Heart left ventricle (tissue), 16 donors: ENCODE measurements around the gene FOXR2. TPM values are rescaled to one million over a fixed set of nuclear protein-coding genes. Genes with fewer than 3 reads are reported as not detected.

Experiments
- ATAC-seq, 4 donors: fragments of 200-7000 bp; cut with Tn5 transposase; one replicate each; pipeline ENCODE4 v1.9.1; 2020 to 2022; ENCODE audit warnings: moderate library complexity in 4 of 4, mild to moderate bottlenecking in 3 of 4, moderate number of reproducible peaks in 1 of 4
- DNase-seq, 5 donors: peaks; one replicate each; pipeline ENCODE4 v3.0.0-alpha.2; 2020
- H3K27ac ChIP-seq, 12 donors: fragments of 200-600 bp; sonication (generic) in 4 of 12; one replicate each; pipeline versions ENCODE4 v1.5.0 to v1.8.0; 2016 to 2022; ENCODE audit warnings: mild to moderate bottlenecking in 2 of 12
- H3K27me3 ChIP-seq, 9 donors: fragments of 200-600 bp; sonication (generic) in 2 of 9; one replicate each; pipeline versions ENCODE4 v1.5.1 to v1.8.0; 2016 to 2022; ENCODE audit warnings: mild to moderate bottlenecking in 3 of 9
- H3K36me3 ChIP-seq, 9 donors: fragments of 200-600 bp; sonication (generic) in 2 of 9; one replicate each; pipeline versions ENCODE4 v1.5.0 to v1.8.0; 2018 to 2022; ENCODE audit warnings: mild to moderate bottlenecking in 2 of 9
- H3K4me1 ChIP-seq, 12 donors: fragments of 200-600 bp; sonication (generic) in 4 of 12; one replicate each; pipeline versions ENCODE4 v1.5.0 to v1.8.0; 2016 to 2022; ENCODE audit warnings: mild to moderate bottlenecking in 3 of 12
- H3K4me3 ChIP-seq, 12 donors: fragments of 200-600 bp; sonication (generic) in 4 of 12; one replicate each; pipeline versions ENCODE4 v1.5.0 to v1.8.0; 2017 to 2022; ENCODE audit warnings: mild to moderate bottlenecking in 9 of 12, moderate library complexity in 4 of 12
- H3K9me3 ChIP-seq, 12 donors: fragments of 200-600 bp; sonication (generic) in 4 of 12; one replicate each; pipeline versions ENCODE4 v1.5.0 to v1.8.0; 2016 to 2022; ENCODE audit warnings: mild to moderate bottlenecking in 1 of 12
- POLR2A ChIP-seq, 2 donors: fragments of 450-650 bp; IDR thresholded peaks; one replicate each; pipeline ENCODE4 v1.6.1; 2017; ENCODE audit warnings: antibody characterized with exemption in 2 of 2, mild to moderate bottlenecking in 2 of 2, moderate library complexity in 2 of 2
- WGBS, 4 donors: extraction: QIAGEN DNeasy Blood & Tissue Kit in 2 of 4; methylation state at CpG; one replicate each; pipeline versions ENCODE4 v1.1.5 to v1.1.7; 2013 to 2018; 5-methylcytosine and 5-hydroxymethylcytosine counted together
- intact Hi-C, 10 donors: fragments of 100-400 bp; cut with DNase I; formaldehyde crosslinking; loops; one replicate each; pipeline versions ENCODE4 v1.11.1 to v1.14.2; 2022
- long read RNA-seq, 3 donors: library from polyadenylated mRNA; unstranded; transcript quantifications; one replicate each; pipeline ENCODE4 v2.0.0, GENCODE V29; 2020 to 2021
- polyA plus RNA-seq, 2 donors: library from polyadenylated mRNA; stranded (reverse); fragments of 200-250 nt; gene quantifications; one replicate each; pipeline ENCODE4 v1.2.3, GENCODE V29; 2013
- total RNA-seq, 9 donors: library from RNA; depleted of rRNA in 2 of 9; stranded (reverse); fragments of >200 nt in 2 of 9; fragmentation: NEBNext Ultra II Directional in 3 of 9; extraction: Animal tissue kit (Norgen Biotek cat#: 25700) in 3 of 9; gene quantifications; one replicate each; pipeline versions ENCODE4 v1.1.0 to v1.2.4, GENCODE V29; 2016 to 2023
- TF ChIP-seq, protein P1 (sequence below), 12 donors: fragments of 200-600 bp; sonication (generic) in 4 of 12; IDR thresholded peaks; one replicate each; pipeline versions ENCODE4 v1.5.0 to v1.8.0; 2018 to 2022; ENCODE audit warnings: antibody characterized with exemption in 12 of 12, mild to moderate bottlenecking in 5 of 12
- donor health status: ischemic (EF 13 %, LVEDD 7.1; RV severe dilation, severe dysfunction).
- donor health status: healthy with polysubstance abuse.
- donor health status: DM: no; HTN: yes; CAD: no.
- donor health status: DM: no; HTN: no; CAD: no.
- donor health status: ischemic (EF 25% LVEDD 6.9; RV normal size, moderate dysfunction).
- donor health status: ischemic (EF 25% LVEDD 5.7; RV mildly dilated, moderate dysfunction).
- donor health status: healthy.
- donor health status: DM: yes; HTN: yes; CAD: no.
- donor health status: ischemic (EF 35%, LVEDD 5.7; RV mildly dilated, moderate dysfunction).
- donor health status: nonischemic (EF 11% LVEDD 7.7; RV severe dilation, severe dysfunction).
- donor health status: DM: yes; HTN: yes; CAD: no.
- donor health status: PGD.
- donor health status: ischemic (EF 29% LVEDD 5.4; RV normal size, mild dysfunction).
- donor health status: nonischemic (EF 23%, LVEDD 6.1; RV moderate dilation, normal function).

The FOXR2 gene, protein sequence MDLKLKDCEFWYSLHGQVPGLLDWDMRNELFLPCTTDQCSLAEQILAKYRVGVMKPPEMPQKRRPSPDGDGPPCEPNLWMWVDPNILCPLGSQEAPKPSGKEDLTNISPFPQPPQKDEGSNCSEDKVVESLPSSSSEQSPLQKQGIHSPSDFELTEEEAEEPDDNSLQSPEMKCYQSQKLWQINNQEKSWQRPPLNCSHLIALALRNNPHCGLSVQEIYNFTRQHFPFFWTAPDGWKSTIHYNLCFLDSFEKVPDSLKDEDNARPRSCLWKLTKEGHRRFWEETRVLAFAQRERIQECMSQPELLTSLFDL
- total RNA-seq (not detected), polyA plus RNA-seq (not detected)
- long read RNA-seq, donor 1 = 0 reads
- long read RNA-seq, donor 2 = 0 reads
- long read RNA-seq, donor 3 = 0 reads

DNA sequence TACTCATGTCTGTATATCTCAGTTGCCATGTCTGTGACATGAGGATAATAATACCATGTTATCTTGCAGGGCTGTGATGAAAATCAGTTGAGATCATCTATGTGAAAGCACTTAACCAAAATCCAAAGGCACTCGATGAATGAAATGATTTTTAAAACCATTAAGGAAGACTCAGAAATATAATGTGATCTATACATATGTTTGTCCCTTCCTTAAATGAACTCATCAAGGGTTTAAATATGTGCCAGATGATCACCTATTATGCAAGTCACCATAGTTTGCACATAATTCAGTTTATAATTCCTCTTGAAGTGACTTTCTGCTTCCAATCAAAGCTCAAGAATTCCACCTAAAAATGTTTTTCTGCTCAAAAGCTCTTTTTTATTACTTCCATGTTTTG is at the start of gene FOXR2:
TSS of gene FOXR2 (plus strand) at position 301 of the 400 bp plus-strand sequence. CDS start 312 bp downstream, outside the sequence.
- intact Hi-C loops = no loop called here
- Histone ChIP-seq H3K27me3 (peaks cover 0 to 24% (median 0%) of the 10 kb centered on the region in 9 donors), H3K27ac (no peak within 1 kb of the TSS), H3K9me3 (no peaks in the 10 kb centered on the region), H3K36me3 (no peaks in the 10 kb centered on the region), H3K4me1 (no peaks in the 10 kb centered on the region), H3K4me3 (no peak within 1 kb of the TSS)
- no peak for ATAC-seq
- TF ChIP-seq POLR2A (IDR thresholded peaks at IDR 0.05) = no peak
- TF ChIP-seq, protein P1, sequence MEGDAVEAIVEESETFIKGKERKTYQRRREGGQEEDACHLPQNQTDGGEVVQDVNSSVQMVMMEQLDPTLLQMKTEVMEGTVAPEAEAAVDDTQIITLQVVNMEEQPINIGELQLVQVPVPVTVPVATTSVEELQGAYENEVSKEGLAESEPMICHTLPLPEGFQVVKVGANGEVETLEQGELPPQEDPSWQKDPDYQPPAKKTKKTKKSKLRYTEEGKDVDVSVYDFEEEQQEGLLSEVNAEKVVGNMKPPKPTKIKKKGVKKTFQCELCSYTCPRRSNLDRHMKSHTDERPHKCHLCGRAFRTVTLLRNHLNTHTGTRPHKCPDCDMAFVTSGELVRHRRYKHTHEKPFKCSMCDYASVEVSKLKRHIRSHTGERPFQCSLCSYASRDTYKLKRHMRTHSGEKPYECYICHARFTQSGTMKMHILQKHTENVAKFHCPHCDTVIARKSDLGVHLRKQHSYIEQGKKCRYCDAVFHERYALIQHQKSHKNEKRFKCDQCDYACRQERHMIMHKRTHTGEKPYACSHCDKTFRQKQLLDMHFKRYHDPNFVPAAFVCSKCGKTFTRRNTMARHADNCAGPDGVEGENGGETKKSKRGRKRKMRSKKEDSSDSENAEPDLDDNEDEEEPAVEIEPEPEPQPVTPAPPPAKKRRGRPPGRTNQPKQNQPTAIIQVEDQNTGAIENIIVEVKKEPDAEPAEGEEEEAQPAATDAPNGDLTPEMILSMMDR (IDR thresholded peaks at IDR 0.05) = no peak
- 89 to 98% (median 95%) methylated on average over 1 of the region's 1 CpG for WGBS, 4 donors
- DNase-seq = no peak

DNA sequence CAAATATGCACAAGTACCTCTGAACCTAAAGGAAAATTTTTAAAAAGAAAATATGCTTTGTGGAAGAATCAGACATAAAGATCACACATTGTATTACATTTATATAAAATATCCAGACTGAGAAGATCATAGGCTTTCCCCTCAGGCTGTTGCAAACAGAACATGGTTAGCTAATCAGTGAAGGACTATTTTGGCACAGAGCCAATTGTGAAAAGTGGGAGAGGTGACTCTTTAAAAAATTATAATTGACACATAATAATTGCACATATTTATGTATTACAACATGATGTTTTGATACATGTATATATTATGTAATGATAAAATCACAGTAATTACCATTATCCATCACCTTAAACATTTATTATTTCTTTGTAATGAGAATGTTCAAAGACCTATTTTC is 44.1 kb upstream of the FOXR2 start:
- intact Hi-C loops = no loop called here
- ATAC-seq (no peak), DNase-seq (no peak)
- no peak overlapping the region for H3K27ac ChIP-seq
- no peaks in the 10 kb centered on the region for H3K4me1 ChIP-seq
- no peak overlapping the region for H3K4me3 ChIP-seq
- H3K36me3 ChIP-seq = no peaks in the 10 kb centered on the region
- peaks cover 0 to 29% (median 6%) of the 10 kb centered on the region in 12 donors for H3K9me3 ChIP-seq
- peaks cover 0 to 11% (median 0%) of the 10 kb centered on the region in 9 donors for H3K27me3 ChIP-seq
- TF ChIP-seq, protein P1 (IDR thresholded peaks at IDR 0.05) = no peak
- TF ChIP-seq POLR2A (IDR thresholded peaks at IDR 0.05) = no peak

DNA sequence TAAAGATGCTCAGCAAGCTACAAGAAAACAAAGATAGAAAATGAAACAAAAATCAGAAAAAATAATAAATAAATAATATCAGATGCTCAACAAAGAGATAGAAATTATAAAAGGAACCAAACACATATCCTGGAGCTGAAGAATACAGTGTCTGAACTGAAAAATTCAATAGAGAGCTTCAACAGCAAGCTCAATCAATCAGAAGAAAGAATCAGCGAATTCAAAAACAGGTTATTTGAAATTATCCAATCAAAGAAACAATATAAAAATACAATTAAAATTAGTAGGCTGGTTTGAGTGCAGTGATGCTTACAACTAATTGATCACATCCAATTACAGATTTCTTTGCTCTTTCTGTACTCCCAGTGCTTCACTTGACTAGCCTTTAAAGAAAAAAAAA is 40.8 kb upstream of the FOXR2 start:
- Histone ChIP-seq H3K27me3 (no peaks in the 10 kb centered on the region), H3K4me1 (no peaks in the 10 kb centered on the region), H3K4me3 (no peak overlapping the region), H3K27ac (no peak overlapping the region), H3K9me3 (peaks cover 0 to 25% (median 6%) of the 10 kb centered on the region in 12 donors), H3K36me3 (no peaks in the 10 kb centered on the region)
- WGBS, 4 donors = 47 to 73% (median 69%) methylated on average over 1 of the region's 1 CpG
- DNase-seq (no peak), ATAC-seq (no peak)
- TF ChIP-seq, protein P1 (IDR thresholded peaks at IDR 0.05) = no peak
- no peak for TF ChIP-seq POLR2A (IDR thresholded peaks at IDR 0.05)
- intact Hi-C loops = no loop called here

DNA sequence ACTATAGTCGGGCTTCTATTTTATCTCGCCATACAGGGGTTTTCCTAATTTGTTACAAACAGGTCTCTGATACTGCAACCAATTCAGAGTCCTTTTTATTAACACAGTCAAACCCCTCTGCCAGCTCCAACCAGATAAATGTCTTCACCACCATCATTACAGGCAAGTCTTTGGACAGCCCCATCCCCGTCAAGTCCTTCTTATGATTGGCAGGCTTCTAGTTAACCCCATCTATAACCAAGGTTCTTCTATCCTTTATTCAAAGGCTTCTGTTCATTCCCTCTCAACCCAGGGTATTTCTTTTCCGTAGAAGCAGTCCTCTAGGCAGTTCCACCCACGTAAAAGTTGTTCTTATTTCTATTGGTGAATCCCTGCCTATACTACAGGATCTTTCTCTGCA is 29.9 kb upstream of the FOXR2 start:
- ATAC-seq (no peak), DNase-seq (no peak)
- intact Hi-C loops = no loop called here
- no peak overlapping the region for H3K4me3 ChIP-seq
- peaks cover 0 to 12% (median 0%) of the 10 kb centered on the region in 12 donors for H3K9me3 ChIP-seq
- H3K27me3 ChIP-seq = no peaks in the 10 kb centered on the region
- H3K4me1 ChIP-seq = no peaks in the 10 kb centered on the region
- no peak overlapping the region for H3K27ac ChIP-seq
- no peak for TF ChIP-seq POLR2A (IDR thresholded peaks at IDR 0.05)
- TF ChIP-seq, protein P1 (IDR thresholded peaks at IDR 0.05) = no peak
- 66 to 83% (median 76%) methylated on average over 5 of the region's 5 CpGs for WGBS, 4 donors
- H3K36me3 ChIP-seq = no peaks in the 10 kb centered on the region
